ENCODE measurements around the gene GDF2.

The GDF2 gene

DNA sequence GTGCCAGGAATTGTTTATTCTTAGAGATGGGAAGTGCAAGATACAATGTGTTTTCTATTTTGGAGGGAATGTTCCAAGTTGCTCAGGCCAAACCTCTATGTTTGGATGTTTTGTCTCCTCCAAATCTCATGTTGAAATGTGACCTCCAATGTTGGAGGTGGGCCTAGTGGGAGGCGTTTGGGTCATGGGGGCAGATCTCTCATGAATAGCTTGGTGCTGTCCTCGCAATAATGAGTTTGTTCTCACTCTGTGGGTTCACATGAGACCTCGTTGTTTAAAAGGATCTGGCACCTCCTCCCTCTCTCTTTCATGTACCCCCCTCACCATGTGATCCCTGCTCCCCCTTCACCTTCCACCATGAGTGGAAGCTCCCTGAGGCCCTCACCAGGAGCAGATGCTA lies 30.6 kb upstream of the GDF2 start:
- no peak for DNase-seq (ENCODE audit: low read depth in 2 of 2)

DNA sequence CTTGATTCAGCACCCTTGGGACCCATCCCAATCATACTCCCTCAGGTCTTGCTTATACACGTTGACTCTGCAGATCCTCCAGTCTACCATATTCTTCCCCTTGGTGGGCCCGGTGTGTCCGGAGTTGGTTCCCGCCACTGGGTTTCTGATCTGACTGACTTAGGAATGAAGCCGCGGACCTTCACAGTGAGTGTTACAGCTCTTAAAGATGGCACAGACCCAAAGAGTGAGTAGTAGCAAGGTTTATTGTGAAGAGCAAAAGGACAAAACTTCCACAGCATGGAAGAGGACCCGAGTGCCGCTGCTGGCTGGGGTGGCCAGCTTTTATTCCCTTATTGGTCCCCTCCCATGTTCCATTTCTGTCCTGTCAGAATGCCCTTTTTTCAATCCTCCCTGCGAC lies 28.2 kb upstream of the GDF2 start:
- no peak for DNase-seq (ENCODE audit: low read depth in 2 of 2)

DNA sequence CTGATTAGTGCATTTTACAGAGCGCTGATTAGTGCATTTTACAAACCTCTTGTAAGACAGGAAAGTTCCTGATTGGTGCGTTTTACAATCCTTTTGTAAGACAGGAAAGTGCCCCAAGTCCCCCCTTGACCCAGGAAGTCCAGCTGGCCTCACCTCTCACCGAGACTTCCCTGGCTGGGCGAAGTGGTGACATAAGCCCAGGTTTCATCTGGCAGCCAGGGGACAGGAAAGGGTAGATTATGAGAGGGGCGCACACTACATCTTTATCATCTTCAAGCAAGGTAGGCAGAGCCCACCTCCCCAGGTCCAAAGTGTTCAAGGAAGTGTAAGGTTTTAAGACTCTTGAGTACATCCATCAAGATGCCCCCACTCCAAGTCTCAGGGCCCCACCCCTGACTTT lies 27.8 kb upstream of the GDF2 start:
- DNase-seq (ENCODE audit: low read depth in 2 of 2) = no peak

DNA sequence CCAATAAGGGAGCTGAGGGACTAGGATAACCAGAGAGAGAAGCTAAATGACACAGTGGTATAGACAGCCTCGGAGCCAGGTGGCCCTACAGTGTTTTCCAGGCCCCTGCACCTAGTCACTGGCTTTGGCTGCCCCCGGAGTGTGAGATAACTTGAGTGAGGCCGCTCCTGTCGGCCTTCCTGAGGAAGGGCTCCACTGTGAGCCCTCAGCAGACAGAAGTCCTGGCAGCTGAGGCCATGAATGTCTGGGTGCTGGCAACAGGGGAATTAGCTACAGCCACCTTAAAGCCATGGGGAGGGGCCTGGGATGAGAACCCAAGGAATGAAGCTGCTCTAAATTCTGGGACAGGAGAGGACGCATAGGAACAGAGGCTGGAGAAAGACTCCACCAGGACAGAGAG lies 26.8 kb upstream of the GDF2 start:
- DNase-seq (ENCODE audit: low read depth in 2 of 2) = no peak

DNA sequence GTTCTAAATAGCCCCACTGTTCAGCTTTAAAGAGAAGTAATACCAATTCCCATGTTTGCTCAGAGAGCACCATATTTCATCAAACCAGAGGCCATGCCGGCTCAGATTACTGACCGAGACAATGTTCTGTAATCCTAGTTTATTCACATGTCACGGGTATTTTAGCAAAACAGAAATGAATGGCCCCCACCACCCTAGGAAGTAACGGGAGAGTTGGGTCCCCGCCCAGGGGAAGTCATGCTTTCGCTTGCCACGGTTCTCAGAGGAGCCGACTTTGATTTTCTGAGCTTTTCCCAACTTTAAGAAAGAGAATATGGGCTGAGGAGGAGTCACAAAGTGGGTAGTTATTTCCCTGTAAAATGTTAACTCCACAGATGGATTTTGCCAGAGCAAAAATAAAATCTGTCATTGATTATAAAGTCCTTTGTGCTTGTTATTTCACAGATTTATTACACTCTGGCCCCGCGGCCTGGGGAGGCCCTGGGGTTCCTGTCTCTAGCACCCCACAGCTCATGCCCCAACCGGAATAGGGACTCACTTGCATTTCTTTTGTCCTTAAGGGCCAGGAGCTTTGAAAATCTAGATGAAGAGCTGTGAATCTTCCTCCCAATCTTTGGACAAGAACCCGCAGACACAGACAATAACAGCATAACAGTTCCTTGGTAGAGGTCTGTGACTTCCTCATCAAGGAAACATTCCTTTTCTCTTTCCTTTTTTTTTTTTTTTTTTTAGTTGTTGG lies 25.9 kb upstream of the GDF2 start:
- no peak for DNase-seq (ENCODE audit: low read depth in 2 of 2)

DNA sequence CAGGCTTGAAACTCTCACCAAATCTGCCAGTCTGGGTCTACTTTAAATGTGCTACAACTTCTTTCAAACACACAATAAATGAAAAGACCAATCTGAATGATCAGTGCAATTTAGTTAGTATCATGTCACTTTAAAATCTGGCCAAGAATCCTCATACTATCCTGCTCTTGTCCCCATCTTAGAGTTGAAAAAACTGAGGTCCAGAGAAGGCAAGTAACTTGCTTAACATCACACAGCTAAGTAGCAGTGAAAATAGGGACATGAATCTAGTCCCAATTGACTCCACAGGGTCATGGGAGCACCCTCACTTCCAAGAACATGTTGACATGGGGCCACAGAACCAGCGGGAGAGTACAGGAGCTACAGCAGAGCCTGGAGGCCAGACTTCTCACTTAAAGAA lies 25.3 kb upstream of the GDF2 start:
- DNase-seq (ENCODE audit: low read depth in 2 of 2) = no peak

DNA sequence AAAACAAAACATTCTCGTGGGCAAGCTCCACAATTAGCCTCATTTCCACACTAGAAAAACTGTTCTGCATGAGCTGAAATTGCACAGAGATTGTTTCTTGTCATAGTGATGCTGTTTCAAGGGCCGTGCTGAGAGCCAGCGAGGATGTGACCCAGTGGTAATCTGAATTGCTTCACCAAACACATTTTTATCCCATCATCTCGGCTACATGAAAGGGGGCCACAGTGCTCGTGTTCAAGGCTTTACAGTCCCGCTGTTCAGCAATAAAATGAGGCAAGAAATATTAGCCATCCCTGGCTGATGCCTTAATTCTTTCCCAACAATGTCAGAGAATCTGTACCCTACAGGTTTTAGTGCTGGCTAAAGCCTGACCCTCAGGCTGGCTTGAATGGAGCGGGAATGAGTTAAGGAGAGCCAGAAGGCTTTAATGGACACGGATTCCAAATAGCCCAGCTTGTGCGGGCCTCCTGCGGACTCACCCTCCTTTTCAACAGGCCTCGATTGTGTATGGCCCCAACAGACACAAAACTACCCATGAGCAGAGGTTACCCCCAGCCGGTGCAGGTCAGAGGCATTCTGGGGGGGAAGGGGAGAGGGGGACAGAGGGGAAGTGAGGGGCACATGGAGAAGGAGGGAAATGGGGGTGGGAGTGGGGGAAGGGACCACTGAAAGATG lies 24.3 kb upstream of the GDF2 start:
- DNase-seq (ENCODE audit: low read depth in 2 of 2) = no peak

DNA sequence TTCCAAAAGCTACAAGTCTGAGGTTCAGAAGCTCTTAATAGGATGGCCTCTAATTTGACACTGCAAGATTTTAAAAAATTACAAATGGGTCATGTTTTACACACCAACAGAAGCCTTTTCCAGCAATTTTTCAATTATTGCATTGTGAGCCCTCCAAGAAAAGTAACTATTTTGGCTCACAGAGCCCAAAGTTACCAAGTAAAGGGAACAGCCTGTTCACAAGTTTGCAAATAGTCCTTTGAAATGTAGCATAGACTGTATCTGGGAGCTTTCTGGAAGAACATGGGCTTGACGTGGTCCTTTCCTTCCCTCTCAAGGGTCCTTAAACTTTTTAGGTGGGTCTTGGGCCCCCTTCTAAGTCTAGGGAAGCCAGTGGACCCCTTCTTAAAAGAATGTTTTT lies 23.5 kb upstream of the GDF2 start:
- no peak for DNase-seq (ENCODE audit: low read depth in 2 of 2)

DNA sequence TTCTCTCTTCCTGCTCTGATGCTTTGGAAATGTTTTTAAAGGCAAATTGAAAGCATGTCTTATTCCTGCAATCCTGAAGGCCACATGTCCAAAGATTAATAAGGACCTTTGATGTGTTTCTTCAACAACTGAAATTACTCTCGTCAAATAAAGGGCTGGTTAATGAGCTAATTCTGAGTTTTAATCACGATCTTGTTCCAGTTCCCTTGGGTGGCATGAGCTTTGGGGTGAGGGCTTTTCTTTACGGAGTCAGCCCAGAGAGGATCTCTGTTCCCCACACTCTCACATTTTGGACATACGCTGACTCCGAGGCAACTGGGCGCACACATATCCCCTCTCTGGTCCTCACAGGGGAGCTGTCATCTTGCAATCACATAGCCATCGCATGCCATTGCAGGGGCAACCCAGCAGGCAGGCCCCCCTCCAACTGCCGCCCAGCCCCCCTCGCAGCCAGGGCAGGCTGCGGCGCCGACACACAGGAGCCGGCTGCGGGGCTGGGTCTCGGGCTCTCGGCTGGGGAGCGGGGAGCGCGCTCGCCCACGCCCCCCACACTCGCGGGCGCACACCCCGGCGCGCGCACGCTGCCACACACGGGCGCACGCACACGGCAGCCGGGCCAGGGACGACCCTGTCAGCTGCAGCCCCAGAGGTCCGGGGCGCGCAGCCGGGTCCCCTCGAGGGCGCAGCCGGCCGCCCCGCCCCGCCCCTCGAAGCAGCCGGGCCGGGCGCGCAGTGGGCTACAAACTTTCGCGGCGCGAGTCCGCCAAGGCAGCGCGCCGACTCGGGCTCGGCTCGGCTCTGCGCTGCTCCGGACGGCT lies 22.4 kb upstream of the GDF2 start, which contains the start of gene GDF10:
Gene GDF10, plus strand, starts transcription at position 587 of the 818 bp plus-strand sequence. CDS start 455 bp downstream, outside the sequence.
- DNase-seq (ENCODE audit: low read depth in 2 of 2) = no peak

DNA sequence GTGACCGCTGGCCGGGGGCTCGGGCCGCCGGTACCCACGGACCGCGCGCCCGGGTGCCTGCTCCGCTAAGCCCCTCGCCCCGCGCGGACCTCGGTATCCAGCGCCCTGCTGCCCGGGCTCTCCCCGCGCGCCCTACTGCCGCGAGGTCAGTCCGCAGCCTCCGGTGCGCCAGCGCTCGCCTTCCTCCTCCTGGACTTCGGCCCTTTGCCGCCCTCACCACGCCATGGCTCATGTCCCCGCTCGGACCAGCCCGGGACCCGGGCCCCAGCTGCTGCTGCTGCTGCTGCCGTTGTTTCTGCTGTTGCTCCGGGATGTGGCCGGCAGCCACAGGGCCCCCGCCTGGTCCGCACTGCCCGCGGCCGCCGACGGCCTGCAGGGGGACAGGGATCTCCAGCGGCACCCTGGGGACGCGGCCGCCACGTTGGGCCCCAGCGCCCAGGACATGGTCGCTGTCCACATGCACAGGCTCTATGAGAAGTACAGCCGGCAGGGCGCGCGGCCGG lies 21.8 kb upstream of the GDF2 start:
- DNase-seq (ENCODE audit: low read depth in 2 of 2) = no peak

DNA sequence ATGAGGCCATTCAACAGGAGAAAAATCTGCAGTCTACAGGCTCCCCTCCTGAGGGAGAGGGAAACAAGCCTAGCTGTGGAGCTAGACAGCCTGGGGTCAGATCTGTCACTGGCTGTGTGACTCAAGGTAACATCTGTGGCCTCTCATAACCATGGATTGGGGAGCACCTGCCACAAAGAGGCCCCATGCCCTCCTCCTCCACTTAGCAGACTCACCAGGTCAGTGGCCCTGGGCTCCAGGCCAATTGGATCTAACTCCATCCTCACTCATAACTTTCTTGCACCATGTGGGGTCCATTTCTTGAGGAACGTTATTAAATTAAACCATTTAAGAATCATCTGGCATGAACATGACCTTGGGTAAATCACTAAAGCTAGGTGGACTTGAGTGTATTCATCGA lies 20.4 kb upstream of the GDF2 start:
- DNase-seq (ENCODE audit: low read depth in 2 of 2) = no peak

DNA sequence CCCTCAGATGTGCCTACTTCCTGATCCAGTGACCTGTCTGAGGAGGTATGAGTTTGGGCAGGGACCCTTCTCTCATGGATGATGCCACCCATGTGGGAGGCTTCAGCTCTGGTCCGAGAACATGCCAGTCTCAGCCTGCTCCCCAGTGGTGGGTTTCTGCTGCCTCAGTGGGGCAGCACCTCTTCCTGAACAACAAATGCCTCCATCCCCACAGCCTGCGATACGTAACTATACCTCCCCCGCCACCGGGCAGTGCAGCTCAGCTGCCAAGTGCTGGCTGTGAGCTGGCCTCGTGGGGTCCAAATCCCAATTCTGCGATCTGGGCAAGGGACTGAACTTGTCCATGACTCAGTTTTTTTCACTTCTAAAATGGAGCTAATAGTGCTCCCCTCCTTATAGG lies 19.1 kb upstream of the GDF2 start:
- DNase-seq (ENCODE audit: low read depth in 2 of 2) = no peak

DNA sequence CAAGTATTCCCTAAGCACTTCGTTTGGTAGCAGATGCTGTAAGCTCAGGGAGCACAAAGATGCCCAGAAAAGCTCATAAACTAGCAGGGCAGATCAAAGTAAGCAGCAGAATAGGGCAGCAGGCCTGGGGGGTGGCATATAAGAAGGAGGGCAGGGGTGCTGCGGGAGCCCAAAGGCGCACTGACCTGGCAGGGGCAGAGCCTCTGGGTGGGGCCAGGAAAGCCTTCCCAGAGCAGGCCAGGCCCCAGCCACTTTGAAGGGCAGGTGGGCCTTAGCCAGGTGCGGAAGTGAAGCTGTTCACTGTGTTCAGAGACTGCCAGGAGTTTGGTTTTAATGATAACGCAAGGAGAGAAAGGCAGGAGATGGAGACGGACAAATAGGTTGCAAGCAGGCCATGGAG lies 18.4 kb upstream of the GDF2 start:
- no peak for DNase-seq (ENCODE audit: low read depth in 2 of 2)

DNA sequence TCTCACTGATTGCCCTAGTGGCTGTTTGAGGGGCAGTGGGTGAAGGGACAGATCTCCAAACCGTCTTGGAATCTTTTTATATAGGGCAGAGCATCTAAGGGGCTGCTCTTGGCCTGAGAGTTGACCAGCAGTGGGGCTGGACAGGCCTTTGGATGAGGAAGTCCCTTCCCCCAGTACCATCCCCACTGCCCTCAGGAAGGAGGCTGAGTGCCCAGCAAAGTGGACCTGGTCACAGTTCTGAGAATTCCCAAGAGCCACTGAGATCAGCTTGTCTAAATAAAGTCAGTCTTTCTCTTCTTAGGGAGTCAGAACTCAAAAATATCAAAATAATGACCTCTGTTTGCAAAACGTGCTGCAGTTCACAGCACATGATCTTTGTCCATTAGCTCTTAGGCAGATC lies 16.7 kb upstream of the GDF2 start:
- no peak for DNase-seq (ENCODE audit: low read depth in 2 of 2)

DNA sequence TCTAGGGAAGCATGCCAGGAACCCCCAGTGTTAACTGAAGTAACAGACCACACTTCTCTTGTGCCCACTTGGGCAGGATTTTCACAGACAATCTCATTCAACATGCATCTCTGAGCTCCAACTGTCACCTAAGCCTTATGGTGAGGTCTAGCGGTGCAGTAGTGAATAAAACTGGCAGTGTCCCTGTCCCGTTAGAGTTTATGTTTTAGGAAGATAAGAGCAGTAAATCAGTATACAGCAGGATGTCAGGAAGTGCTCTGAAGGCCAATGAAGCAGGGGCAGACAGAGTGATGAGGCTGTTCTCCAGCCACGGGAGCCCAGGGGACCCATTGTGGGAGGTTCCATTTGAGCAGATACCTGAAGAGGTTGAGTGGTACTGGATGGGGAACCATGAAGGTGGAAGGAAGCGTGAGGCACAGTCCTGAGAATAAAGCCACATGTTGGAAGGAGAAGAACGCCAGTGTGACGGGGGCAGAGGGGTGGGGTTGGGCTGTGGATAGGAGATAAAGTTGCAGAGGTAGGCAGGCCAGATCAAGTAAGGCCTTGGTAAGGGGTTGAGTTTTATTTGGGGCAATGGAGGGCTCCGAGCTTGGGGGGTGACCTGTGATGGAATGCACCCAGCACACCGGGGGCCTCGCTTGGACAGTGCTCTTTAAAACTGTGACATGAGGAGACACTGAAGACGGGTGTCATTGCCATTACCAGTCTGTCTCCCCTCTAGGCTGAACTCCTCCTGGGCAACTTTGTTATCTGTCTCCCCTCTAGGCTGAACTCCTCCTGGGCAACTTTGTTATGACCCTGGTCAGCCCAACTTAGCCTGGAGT lies 15.7 kb upstream of the GDF2 start:
- DNase-seq (ENCODE audit: low read depth in 2 of 2) = no peak

DNA sequence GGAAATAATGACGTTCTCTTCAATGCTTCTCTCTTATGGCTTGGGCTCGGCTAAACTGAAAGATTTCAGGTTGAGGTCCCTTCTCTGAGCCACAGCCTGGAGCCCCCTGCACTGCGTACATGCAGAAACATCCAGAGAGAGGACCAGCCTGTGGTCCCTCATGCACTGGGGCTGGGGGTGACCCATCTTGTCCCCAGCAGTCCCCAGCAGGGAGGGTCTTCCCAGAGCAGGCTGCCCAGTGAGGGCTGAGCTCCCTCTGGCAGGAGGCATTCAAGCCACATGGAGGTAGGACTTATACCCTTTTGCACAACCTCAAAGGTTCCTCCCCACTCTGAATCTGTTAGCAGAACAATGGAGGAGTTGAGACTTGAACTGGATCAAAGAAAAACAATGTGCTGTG lies 14.9 kb upstream of the GDF2 start:
- no peak for DNase-seq (ENCODE audit: low read depth in 2 of 2)

DNA sequence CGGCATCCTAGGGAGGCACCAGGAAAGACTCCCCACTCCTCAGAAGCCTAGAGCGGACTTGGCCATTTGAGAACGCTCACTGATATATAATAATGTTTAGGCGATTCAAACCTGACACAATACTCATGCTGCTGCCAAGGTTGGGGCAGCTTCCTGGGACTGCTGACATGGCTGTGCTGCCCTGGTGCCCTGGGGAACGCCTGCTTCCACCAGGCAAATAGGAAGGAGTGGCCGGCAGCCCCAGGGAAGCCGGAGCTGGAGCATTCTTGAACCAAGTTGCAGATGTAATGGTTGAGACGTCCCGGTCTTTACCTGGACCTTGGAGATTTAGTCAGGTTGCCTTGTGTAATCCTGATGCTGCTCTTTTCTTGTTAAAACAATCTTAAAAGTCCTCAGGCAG lies 13.5 kb upstream of the GDF2 start:
- DNase-seq (ENCODE audit: low read depth in 2 of 2) = no peak

DNA sequence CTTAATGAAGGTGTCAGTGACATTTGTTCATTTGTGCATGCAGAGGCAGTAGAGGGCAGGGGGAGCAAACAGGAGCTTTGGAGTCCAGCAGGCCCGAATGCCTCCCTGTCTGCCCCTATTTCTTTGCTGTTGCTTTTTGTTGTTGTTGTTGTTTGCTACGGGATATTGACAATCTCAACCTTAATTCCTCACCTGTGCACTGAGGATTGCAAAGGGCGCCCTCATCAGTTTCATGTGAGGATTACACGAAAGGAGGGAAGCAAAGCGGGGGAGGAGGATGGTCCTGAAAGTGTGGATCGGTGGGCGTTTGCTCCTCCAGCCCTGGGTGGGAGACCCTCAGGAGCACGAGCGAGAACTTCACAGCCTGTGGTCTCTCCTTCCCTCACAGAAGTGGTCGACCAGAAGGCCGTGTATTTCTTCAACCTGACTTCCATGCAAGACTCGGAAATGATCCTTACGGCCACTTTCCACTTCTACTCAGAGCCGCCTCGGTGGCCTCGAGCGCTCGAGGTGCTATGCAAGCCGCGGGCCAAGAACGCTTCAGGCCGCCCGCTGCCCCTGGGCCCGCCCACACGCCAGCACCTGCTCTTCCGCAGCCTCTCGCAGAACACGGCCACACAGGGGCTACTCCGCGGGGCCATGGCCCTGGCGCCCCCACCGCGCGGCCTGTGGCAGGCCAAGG lies 12.7 kb upstream of the GDF2 start:
- no peak for DNase-seq (ENCODE audit: low read depth in 2 of 2)

DNA sequence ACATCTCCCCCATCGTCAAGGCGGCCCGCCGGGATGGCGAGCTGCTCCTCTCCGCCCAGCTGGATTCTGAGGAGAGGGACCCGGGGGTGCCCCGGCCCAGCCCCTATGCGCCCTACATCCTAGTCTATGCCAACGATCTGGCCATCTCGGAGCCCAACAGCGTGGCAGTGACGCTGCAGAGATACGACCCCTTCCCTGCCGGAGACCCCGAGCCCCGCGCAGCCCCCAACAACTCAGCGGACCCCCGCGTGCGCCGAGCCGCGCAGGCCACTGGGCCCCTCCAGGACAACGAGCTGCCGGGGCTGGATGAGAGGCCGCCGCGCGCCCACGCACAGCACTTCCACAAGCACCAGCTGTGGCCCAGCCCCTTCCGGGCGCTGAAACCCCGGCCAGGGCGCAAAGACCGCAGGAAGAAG lies 12.2 kb upstream of the GDF2 start:
- no peak for DNase-seq (ENCODE audit: low read depth in 2 of 2)

DNA sequence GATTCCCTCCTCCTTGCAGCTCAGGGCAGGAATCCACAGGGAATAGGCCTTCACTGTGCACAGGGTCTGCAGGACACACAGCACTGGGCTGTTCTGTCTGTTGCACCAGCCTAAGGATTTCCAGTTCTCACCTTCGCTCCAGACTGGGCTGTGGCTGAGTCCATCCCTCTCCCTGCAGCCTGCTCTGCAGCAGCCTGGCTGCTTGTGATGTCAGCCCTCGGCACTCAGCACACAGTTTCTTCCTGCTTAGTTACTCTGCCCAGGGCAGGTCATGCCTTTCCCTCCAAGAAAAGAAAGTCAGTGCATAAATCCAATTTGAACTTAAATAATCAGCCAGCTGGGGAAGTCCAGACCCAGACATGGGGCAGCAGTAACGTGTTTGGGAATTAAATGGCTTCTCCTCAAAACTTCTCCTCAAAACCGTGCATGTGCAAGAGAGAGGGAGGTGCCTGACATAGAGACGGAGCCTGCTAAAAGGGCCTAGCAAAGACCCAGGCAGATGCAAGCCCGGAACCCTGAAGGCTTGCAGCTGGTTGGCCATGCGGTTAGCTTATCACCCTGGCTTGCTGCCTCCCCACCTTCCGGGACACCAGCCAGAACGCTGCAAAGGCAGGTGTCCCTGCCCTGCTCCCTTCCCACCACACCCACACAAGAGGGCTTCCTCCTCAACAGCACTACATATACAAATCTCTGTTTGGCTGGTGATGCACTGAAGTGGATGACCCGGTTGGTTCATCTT lies 10.9 kb upstream of the GDF2 start:
- DNase-seq (ENCODE audit: low read depth in 2 of 2) = no peak
